Measurements from ENCODE around the gene ACOX1. TPM values are rescaled to one million over a fixed set of nuclear protein-coding genes. Genes with fewer than 3 reads are reported as not detected.

ACOX1 gene
- total and polyA plus RNA-seq, 7 donors, result 13.0 to 78.8 (median 58.1) TPM

DNA sequence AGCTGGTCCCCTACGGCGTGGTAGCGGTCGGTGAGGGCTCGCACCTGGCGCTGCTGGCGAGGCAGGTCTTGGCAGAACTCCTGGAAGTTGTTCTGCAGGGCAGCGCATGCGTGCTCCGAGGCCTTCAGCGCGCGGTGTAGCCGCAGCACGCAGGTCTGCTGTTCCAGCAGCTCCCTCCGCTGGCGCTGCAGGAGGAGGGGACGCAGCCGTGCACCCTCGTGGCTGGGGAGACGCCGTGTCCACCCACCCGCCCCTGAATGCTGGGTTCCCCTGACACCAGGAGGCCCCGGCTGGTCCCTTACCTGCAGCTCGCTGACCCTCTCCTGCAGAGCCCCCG lies 35.9 kb upstream of the ACOX1 start:
- DNase-seq (no peak), ATAC-seq (peak in 3 of 4 donors; percentile 26 to 51 (median 36))
- Histone ChIP-seq H3K4me3 (no peak overlapping the region), H3K27ac (no peak overlapping the region), H3K36me3 (ENCODE audit: insufficient read depth in 1 of 2, low read depth in 1 of 2) (no peaks in the 10 kb centered on the region), H3K27me3 (ENCODE audit: insufficient read depth in 3 of 3, low read length in 2 of 3) (peaks cover 0 to 1% (median 0%) of the 10 kb centered on the region in 3 donors), H3K4me1 (peaks cover 3% of the 10 kb centered on the region), H3K9me3 (no peaks in the 10 kb centered on the region)
- intact Hi-C loops (cut with DNase I), result loop anchor here (5.0 to 10.0 kb wide), 2 partner anchors 280 to 287 kb away; no protein-coding TSS in a partner anchor
- WGBS, 3 donors, result 49 to 73% (median 56%) methylated on average over 19 to 26 of the region's 26 CpGs
- TF ChIP-seq, protein P1, sequence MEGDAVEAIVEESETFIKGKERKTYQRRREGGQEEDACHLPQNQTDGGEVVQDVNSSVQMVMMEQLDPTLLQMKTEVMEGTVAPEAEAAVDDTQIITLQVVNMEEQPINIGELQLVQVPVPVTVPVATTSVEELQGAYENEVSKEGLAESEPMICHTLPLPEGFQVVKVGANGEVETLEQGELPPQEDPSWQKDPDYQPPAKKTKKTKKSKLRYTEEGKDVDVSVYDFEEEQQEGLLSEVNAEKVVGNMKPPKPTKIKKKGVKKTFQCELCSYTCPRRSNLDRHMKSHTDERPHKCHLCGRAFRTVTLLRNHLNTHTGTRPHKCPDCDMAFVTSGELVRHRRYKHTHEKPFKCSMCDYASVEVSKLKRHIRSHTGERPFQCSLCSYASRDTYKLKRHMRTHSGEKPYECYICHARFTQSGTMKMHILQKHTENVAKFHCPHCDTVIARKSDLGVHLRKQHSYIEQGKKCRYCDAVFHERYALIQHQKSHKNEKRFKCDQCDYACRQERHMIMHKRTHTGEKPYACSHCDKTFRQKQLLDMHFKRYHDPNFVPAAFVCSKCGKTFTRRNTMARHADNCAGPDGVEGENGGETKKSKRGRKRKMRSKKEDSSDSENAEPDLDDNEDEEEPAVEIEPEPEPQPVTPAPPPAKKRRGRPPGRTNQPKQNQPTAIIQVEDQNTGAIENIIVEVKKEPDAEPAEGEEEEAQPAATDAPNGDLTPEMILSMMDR (IDR thresholded peaks at IDR 0.05), result no peak

DNA sequence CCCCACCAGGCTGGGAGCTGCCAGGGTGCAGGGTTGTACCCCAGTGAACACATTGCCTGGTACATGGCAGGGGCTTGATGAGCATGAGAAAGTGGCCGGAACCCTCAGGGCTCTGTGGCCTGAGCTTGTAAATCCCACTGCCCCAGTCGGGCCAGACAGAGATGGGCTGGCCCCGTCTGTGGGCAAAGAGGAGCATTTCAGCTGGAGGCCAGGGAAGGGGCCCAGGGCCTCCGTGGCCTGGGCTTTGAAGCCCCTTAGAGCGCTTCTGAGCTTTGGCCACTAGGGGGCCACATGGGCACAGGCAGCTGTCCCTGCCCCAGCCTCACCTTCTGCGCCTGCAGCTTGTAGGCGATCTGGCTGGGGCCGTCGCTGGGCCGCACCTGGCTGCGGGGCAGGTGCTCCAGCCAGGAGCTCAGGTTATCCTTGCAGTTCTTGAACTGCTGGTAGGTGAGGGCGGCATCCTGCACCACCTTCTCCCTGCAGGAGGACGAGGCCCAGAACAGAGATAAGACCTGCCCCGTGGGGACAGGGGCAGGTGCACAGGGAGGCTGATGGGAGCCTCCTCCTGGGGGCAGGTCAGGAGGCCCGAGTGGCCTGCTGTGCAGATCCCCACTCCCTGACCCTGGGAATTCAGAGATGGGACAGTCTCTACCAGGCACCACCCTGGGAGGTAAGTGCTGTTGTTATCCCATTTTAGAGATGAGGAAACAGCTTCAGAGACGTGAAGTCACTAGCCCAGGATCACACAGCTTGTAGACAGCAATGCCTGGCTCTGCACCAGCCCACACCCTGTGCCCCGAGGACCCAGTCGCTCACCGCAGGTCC lies 35.3 kb upstream of the ACOX1 start:
- H3K4me1 ChIP-seq, result peaks cover 3% of the 10 kb centered on the region
- H3K27me3 ChIP-seq (ENCODE audit: insufficient read depth in 3 of 3, low read length in 2 of 3), result peaks cover 0 to 1% (median 0%) of the 10 kb centered on the region in 3 donors
- H3K9me3 ChIP-seq, result no peaks in the 10 kb centered on the region
- ATAC-seq, result peak; percentile 83 to 96 (median 90)
- TF ChIP-seq, protein P1 (IDR thresholded peaks at IDR 0.05), result peak; percentile 97
- 20 to 26% (median 20%) methylated on average over 19 of the region's 19 CpGs for WGBS, 3 donors
- H3K4me3 ChIP-seq, result no peak overlapping the region
- no peak overlapping the region for H3K27ac ChIP-seq
- peak; percentile 73 to 82 for DNase-seq
- intact Hi-C loops (cut with DNase I), result loop anchor here (5.0 to 10.0 kb wide), 2 partner anchors 280 to 288 kb away; no protein-coding TSS in a partner anchor
- H3K36me3 ChIP-seq (ENCODE audit: insufficient read depth in 1 of 2, low read depth in 1 of 2), result no peaks in the 10 kb centered on the region

DNA sequence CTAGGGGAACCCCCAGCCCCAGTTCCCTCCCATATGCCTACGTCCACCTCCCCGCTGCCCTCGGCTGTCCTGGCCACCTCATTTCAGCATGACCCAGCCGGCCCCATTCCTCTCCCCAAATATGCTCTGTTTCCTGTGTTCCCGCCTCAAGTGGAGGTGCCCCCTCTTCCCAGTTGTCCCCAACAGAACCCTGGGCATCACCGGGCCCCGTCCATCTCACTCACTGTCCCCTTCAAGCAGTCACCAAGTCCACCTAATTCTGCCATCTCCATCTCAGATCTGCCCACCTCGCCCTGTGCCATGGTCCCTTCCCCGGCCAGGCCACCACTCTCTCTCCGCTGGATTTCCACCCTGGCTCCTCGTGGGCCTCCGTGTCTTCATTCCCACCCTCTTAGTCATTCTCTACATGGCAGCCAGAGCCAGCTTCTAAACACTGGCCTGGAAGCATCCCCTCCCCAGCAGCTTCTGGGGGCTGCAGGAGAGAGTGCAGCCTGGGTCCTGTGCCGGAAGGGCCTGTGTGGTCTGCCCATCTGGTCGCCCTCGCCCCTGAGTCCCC lies 34.5 kb upstream of the ACOX1 start:
- no peak for ATAC-seq
- peaks cover 0 to 1% (median 0%) of the 10 kb centered on the region in 3 donors for H3K27me3 ChIP-seq (ENCODE audit: insufficient read depth in 3 of 3, low read length in 2 of 3)
- 74 to 76% (median 75%) methylated on average over 15 of the region's 15 CpGs for WGBS, 3 donors
- intact Hi-C loops (cut with DNase I), result loop anchor here (5.0 to 10.0 kb wide), 2 partner anchors 281 to 289 kb away; no protein-coding TSS in a partner anchor
- peaks cover 3% of the 10 kb centered on the region for H3K4me1 ChIP-seq
- TF ChIP-seq, protein P1 (IDR thresholded peaks at IDR 0.05), result no peak
- H3K4me3 ChIP-seq, result no peak overlapping the region
- H3K36me3 ChIP-seq (ENCODE audit: insufficient read depth in 1 of 2, low read depth in 1 of 2), result no peaks in the 10 kb centered on the region
- no peak for DNase-seq
- no peak overlapping the region for H3K27ac ChIP-seq
- no peaks in the 10 kb centered on the region for H3K9me3 ChIP-seq

DNA sequence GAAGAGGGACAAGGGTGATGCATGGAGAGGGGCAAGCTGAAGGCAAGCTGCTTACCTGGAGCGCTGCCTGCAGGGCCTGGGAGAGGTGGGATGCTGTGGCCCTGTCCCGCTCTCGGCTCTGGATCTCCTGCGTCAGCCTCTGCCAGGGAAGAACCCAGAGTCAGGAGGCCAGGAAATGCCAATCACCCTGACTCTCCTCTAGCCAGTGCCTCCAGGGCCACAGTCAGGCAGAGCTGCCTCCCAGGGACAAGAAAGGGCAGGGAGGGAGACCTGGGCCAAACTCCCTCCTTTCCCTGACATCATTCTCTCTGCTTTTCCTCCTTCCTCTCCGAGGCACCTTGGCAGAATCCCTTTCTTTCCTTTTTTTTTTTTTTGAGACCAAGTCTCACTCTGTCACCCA lies 33.0 kb upstream of the ACOX1 start:
- ATAC-seq (no peak), DNase-seq (no peak)
- TF ChIP-seq, protein P1 (IDR thresholded peaks at IDR 0.05), result no peak
- Histone ChIP-seq H3K27ac (no peak overlapping the region), H3K27me3 (ENCODE audit: insufficient read depth in 3 of 3, low read length in 2 of 3) (peaks cover 0 to 1% (median 0%) of the 10 kb centered on the region in 3 donors), H3K4me1 (peaks cover 3% of the 10 kb centered on the region), H3K9me3 (no peaks in the 10 kb centered on the region), H3K4me3 (no peak overlapping the region), H3K36me3 (ENCODE audit: insufficient read depth in 1 of 2, low read depth in 1 of 2) (no peaks in the 10 kb centered on the region)
- intact Hi-C loops (cut with DNase I), result loop anchor here (5.0 to 10.0 kb wide), 2 partner anchors 283 to 290 kb away; no protein-coding TSS in a partner anchor
- WGBS, 3 donors, result 74 to 90% (median 75%) methylated on average over 5 of the region's 5 CpGs

Measured in psoas muscle (tissue), 8 donors.